HG03139 (cell line): ENCODE measurements around the gene CKMT1A.
"Not testable (repeated sequence)": the region's sequence is repeated elsewhere in the genome, so short reads cannot be mapped to it uniquely, and the experiment has no call there.

Experiments
- ATAC-seq: cut with Tn5 transposase; IDR thresholded peaks from one replicate; pipeline ENCODE4 v1.9.1; 2021; ENCODE audit not compliant: unreplicated experiment

Gene CKMT1A

GRCh38 chr15:43693148-43694022, at the start of gene CKMT1A:
CKMT1A (plus strand) TSS chr15:43693859; CDS start chr15:43694051, 192 bp downstream.
- not testable (repeated sequence) for ATAC-seq

- no peak for ATAC-seq
Measured at GRCh38 chr15:43648649-43649429, 44.8 kb upstream of the CKMT1A start, which contains the start of gene CATSPER2. CATSPER2 (minus strand) TSS chr15:43648844; CDS start chr15:43648061, 783 bp downstream.

GRCh38 chr15:43649430-43649926, 44.2 kb upstream of the CKMT1A start:
- ATAC-seq = not testable (repeated sequence)

GRCh38 chr15:43659727-43660126, 33.9 kb upstream of the CKMT1A start:
- not testable (repeated sequence) for ATAC-seq

- not testable (repeated sequence) for ATAC-seq
Measured at GRCh38 chr15:43662293-43662692, 31.4 kb upstream of the CKMT1A start.

- ATAC-seq = not testable (repeated sequence)
Measured at GRCh38 chr15:43663333-43663732, 30.3 kb upstream of the CKMT1A start.

- not testable (repeated sequence) for ATAC-seq
Measured at GRCh38 chr15:43666177-43666576, 27.5 kb upstream of the CKMT1A start.

- not testable (repeated sequence) for ATAC-seq
Measured at GRCh38 chr15:43674175-43674574, 19.5 kb upstream of the CKMT1A start.

GRCh38 chr15:43689604-43690301, 3.9 kb upstream of the CKMT1A start:
- ATAC-seq = peak; percentile 89

GRCh38 chr15:43692679-43693078, 980 bp upstream of the CKMT1A start:
- not testable (repeated sequence) for ATAC-seq

- no peak for ATAC-seq
Measured at GRCh38 chr15:43702174-43702573, 8.5 kb downstream of the CKMT1A start.

- ATAC-seq = no peak
Measured at GRCh38 chr15:43702701-43703424, 9.2 kb downstream of the CKMT1A start.

GRCh38 chr15:43710431-43711131, 16.9 kb downstream of the CKMT1A start:
- ATAC-seq = not testable (repeated sequence)

- ATAC-seq = no peak
Measured at GRCh38 chr15:43723151-43723550, 29.5 kb downstream of the CKMT1A start.

GRCh38 chr15:43726306-43726705, 32.6 kb downstream of the CKMT1A start:
- ATAC-seq = not testable (repeated sequence)

GRCh38 chr15:43728053-43728725, 34.5 kb downstream of the CKMT1A start:
- not testable (repeated sequence) for ATAC-seq

- no peak for ATAC-seq
Measured at GRCh38 chr15:43735416-43735815, 41.8 kb downstream of the CKMT1A start.

GRCh38 chr15:43746245-43746902, 52.7 kb downstream of the CKMT1A start, which contains the start of gene PDIA3:
PDIA3 (plus strand) TSS chr15:43746438; CDS start chr15:43746540, 102 bp downstream.
- peak; percentile 77 for ATAC-seq
